ENCODE results near the gene RBP5.

RBP5 gene

DNA sequence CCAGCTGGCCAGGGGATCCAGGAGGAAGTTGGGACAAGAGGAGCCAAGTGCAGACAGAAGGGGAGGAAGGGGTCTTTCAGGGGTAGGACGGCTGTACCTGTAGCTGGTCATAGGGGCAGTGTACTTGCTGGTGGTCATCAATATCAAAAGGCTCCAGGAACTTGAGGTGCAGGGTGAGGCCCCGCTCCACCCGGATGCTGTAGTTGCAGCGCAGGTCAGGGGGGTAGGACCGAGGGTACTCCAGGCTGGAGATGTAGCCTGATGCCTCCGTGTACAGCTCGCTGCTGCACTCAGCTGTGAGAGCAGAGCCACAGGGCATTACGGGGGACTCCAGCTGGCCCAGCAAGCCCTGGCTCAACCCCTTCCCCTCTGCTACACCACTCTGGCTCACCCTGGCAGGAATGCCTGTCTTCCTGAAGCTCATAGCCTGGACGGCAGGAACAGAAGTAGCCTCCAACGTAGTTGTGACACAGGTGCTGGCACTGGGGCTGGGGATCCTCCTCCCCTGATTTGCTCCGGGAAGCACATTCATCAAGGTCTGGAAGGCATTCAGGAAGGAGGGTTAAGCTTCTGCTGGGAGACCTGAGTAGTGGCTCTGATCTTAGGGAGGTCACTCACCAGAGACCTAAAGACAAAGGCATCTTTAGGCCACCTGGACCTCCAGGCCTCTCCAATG lies 39.4 kb downstream of the RBP5 start:
- H3K36me3 ChIP-seq (ENCODE audit: control insufficient read depth, insufficient read depth, low read length): no peaks in the 10 kb centered on the region
- H3K4me3 ChIP-seq (replicated peaks; ENCODE audit: low read depth, low read length): no peak overlapping the region
- H3K27me3 ChIP-seq (replicated peaks; ENCODE audit: control insufficient read depth, insufficient read depth, low read length): no peaks in the 10 kb centered on the region
- TF ChIP-seq, protein P1, sequence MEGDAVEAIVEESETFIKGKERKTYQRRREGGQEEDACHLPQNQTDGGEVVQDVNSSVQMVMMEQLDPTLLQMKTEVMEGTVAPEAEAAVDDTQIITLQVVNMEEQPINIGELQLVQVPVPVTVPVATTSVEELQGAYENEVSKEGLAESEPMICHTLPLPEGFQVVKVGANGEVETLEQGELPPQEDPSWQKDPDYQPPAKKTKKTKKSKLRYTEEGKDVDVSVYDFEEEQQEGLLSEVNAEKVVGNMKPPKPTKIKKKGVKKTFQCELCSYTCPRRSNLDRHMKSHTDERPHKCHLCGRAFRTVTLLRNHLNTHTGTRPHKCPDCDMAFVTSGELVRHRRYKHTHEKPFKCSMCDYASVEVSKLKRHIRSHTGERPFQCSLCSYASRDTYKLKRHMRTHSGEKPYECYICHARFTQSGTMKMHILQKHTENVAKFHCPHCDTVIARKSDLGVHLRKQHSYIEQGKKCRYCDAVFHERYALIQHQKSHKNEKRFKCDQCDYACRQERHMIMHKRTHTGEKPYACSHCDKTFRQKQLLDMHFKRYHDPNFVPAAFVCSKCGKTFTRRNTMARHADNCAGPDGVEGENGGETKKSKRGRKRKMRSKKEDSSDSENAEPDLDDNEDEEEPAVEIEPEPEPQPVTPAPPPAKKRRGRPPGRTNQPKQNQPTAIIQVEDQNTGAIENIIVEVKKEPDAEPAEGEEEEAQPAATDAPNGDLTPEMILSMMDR (IDR thresholded peaks at IDR 0.05; ENCODE audit: insufficient read depth, low read length, poor library complexity, severe bottlenecking): no peak
- no peak for DNase-seq (ENCODE audit: extremely low read depth, insufficient read length)

DNA sequence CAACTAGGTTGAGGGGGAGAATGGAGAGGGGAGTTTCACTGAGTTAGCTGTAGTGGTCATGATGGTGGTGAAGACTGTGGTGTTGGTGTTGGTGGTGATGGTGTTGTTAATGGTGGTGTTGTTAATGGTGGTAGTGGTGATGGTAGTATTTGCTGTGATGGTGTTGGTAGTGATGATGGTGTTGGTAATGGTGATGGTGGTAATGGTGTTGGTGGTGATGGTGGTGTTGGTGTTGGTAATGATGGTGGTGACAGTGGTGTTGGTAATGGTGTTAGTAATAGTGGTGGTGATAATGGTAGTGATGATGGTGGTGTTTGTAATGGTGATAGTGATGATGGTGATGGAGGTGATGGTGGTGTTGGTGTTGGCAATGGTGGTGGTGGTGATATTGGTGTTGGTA lies 45.6 kb downstream of the RBP5 start:
- TF ChIP-seq, protein P1 (IDR thresholded peaks at IDR 0.05; ENCODE audit: insufficient read depth, low read length, poor library complexity, severe bottlenecking): no peak
- no peak for DNase-seq (ENCODE audit: extremely low read depth, insufficient read length)
- Histone ChIP-seq H3K36me3 (ENCODE audit: control insufficient read depth, insufficient read depth, low read length) (no peaks in the 10 kb centered on the region), H3K27me3 (replicated peaks; ENCODE audit: control insufficient read depth, insufficient read depth, low read length) (no peaks in the 10 kb centered on the region), H3K4me3 (replicated peaks; ENCODE audit: low read depth, low read length) (no peak overlapping the region)

DNA sequence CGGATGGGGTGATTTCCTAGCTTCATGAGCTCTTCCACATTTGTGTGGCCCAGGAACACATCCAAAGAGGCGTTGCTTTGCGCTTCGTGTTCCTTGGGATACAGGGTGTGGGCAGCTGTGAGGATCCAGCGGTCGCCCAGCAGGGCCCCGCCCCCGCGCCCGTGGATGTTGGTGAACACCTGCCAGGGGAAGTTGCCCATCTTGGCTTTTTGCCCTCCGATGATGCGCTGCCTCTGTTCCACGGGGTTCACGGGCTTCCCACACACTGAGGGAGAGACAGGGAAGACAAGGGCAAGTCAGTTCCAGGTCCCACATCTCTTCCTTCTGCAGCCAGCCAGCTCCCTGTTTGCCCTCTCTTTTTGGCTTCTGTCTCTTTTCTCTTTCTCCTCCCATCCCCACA lies 47.7 kb downstream of the RBP5 start:
- Histone ChIP-seq H3K27me3 (replicated peaks; ENCODE audit: control insufficient read depth, insufficient read depth, low read length) (no peaks in the 10 kb centered on the region), H3K36me3 (ENCODE audit: control insufficient read depth, insufficient read depth, low read length) (no peaks in the 10 kb centered on the region), H3K4me3 (replicated peaks; ENCODE audit: low read depth, low read length) (no peak overlapping the region)
- TF ChIP-seq, protein P1 (IDR thresholded peaks at IDR 0.05; ENCODE audit: insufficient read depth, low read length, poor library complexity, severe bottlenecking): no peak
- DNase-seq (ENCODE audit: extremely low read depth, insufficient read length): no peak

DNA sequence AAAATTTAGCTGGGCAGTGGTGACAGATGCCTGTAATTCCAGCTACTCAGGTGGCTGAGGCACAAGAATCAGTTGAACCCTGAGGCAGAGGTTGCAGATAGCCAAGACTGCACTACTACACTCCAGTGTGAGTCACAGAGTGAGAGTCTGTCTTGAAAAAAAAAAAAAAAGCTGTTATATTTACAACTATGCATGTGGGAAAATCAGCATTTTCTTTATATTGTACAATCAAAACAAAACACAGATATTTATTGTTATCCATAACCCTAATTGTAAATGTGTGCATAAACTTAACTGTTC lies 48.9 kb downstream of the RBP5 start:
- H3K4me3 ChIP-seq (replicated peaks; ENCODE audit: low read depth, low read length): no peak overlapping the region
- DNase-seq (ENCODE audit: extremely low read depth, insufficient read length): no peak
- no peaks in the 10 kb centered on the region for H3K27me3 ChIP-seq (replicated peaks; ENCODE audit: control insufficient read depth, insufficient read depth, low read length)
- TF ChIP-seq, protein P1 (IDR thresholded peaks at IDR 0.05; ENCODE audit: insufficient read depth, low read length, poor library complexity, severe bottlenecking): no peak
- H3K36me3 ChIP-seq (ENCODE audit: control insufficient read depth, insufficient read depth, low read length): no peaks in the 10 kb centered on the region

DNA sequence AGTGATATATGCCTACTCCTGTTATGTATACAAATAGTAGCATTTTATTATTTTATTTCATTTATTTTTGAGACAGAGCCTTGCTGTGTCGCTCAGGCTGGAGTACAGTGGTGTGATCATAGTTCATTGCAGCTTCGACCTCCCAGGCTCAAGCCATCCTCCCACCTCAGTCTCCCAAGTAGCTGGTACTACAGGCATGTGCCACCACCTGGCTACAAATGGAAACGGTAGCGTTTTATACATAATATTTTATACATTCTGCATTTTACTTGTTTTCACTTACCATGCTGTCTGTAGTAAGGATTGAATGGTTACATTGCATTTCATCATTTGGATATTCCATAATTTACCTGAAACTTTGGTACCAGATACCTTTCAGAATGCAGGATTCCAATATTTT lies 50.5 kb downstream of the RBP5 start:
- no peak overlapping the region for H3K4me3 ChIP-seq (replicated peaks; ENCODE audit: low read depth, low read length)
- H3K36me3 ChIP-seq (ENCODE audit: control insufficient read depth, insufficient read depth, low read length): no peaks in the 10 kb centered on the region
- TF ChIP-seq, protein P1 (IDR thresholded peaks at IDR 0.05; ENCODE audit: insufficient read depth, low read length, poor library complexity, severe bottlenecking): peak; percentile 14
- H3K27me3 ChIP-seq (replicated peaks; ENCODE audit: control insufficient read depth, insufficient read depth, low read length): no peaks in the 10 kb centered on the region
- no peak for DNase-seq (ENCODE audit: extremely low read depth, insufficient read length)

DNA sequence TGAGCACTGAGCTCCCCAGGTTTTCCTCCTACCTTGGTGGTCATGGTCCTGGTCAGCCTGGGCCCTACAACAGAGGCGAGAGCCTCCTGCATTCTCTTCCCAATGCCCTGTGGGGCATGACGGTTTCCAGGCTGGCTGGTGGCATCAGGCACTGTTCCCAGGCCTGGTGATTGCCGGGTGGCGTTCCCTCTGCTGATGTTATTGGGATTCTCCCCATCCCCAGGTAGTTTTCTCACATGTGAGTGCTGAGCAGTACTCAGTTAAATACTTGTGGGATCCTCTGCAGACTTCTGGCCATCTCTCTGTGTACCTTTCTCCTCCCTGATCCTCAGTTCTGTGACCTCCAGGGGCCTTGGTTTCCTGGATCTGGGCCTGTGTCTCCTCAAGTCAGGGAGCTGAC lies 52.2 kb downstream of the RBP5 start:
- DNase-seq (ENCODE audit: extremely low read depth, insufficient read length): no peak
- Histone ChIP-seq H3K36me3 (ENCODE audit: control insufficient read depth, insufficient read depth, low read length) (no peaks in the 10 kb centered on the region), H3K27me3 (replicated peaks; ENCODE audit: control insufficient read depth, insufficient read depth, low read length) (no peaks in the 10 kb centered on the region), H3K4me3 (replicated peaks; ENCODE audit: low read depth, low read length) (no peak overlapping the region)
- TF ChIP-seq, protein P1 (IDR thresholded peaks at IDR 0.05; ENCODE audit: insufficient read depth, low read length, poor library complexity, severe bottlenecking): no peak
